Gastrocnemius medialis (tissue), 4 donors: Measurements from ENCODE around the gene PRR5L.

Experiments
- POLR2A ChIP-seq, 2 donors: fragments of 450-650 bp; IDR thresholded peaks; one replicate each; pipeline ENCODE4 v1.6.1; 2017; ENCODE audit warnings: antibody characterized with exemption in 2 of 2, mild to moderate bottlenecking in 2 of 2, moderate library complexity in 2 of 2
- TF ChIP-seq, protein P1 (sequence below), 5 experiments: fragments of 450-650 bp in 3 of 5; fragments of 200-600 bp in 2 of 5; sonication (generic) in 2 of 5; IDR thresholded peaks in 4 of 5; conservative IDR thresholded peaks in 1 of 5; 1 replicate in 4 of 5; 2 replicates in 1 of 5; pipeline ENCODE4 v1.5.1; 2016 to 2019; ENCODE audit warnings: antibody characterized with exemption in 5 of 5, mild to moderate bottlenecking in 3 of 5, moderate library complexity in 3 of 5

DNA sequence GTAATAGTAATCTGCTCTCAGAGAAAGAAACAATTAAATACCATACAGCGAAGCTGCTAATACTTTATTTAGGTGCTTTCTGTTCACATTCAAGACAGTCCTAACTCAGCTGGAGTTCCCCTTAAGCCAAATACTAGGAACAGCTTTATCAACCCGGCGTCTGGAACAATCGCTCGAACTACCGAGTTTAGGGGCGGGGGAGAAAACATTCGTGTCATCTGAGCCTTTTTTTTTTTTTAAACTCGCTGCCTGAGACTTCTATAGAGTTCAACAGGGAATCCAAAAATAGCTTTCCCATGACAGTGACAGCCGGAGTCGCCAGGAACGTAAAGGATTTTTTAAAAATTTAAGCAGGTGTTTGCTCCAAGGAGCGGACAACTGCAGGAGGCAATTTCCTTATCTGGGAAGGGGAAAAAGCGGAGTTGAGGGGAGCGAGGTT lies 213.1 kb downstream of the PRR5L start:
- TF ChIP-seq, protein P1, sequence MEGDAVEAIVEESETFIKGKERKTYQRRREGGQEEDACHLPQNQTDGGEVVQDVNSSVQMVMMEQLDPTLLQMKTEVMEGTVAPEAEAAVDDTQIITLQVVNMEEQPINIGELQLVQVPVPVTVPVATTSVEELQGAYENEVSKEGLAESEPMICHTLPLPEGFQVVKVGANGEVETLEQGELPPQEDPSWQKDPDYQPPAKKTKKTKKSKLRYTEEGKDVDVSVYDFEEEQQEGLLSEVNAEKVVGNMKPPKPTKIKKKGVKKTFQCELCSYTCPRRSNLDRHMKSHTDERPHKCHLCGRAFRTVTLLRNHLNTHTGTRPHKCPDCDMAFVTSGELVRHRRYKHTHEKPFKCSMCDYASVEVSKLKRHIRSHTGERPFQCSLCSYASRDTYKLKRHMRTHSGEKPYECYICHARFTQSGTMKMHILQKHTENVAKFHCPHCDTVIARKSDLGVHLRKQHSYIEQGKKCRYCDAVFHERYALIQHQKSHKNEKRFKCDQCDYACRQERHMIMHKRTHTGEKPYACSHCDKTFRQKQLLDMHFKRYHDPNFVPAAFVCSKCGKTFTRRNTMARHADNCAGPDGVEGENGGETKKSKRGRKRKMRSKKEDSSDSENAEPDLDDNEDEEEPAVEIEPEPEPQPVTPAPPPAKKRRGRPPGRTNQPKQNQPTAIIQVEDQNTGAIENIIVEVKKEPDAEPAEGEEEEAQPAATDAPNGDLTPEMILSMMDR (IDR thresholded peaks at IDR 0.05 in 4 of 5, conservative IDR thresholded peaks at IDR 0.05 in 1 of 5), result no peak
- no peak for TF ChIP-seq POLR2A (IDR thresholded peaks at IDR 0.05)
